H9 (cell line): Measurements from ENCODE around the gene LMTK2. TPM values are rescaled to one million over a fixed set of nuclear protein-coding genes. Genes with fewer than 3 reads are reported as not detected.

Source experiments
- DNase-seq: peaks from one replicate; pipeline ENCODE4 v3.0.0-alpha.2; 2017
- H2AFZ ChIP-seq: one replicate; pipeline ENCODE4 v1.6.1; 2013; ENCODE audit warnings: mild to moderate bottlenecking, low read length, control low read depth, moderate library complexity
- H2AK5ac ChIP-seq: 2 replicates; pipeline ENCODE4 v1.6.1; 2013; ENCODE audit warnings: low read length, control low read depth, mixed read lengths; ENCODE audit not compliant: insufficient read length
- H2BK120ac ChIP-seq: one replicate; pipeline ENCODE4 v1.6.1; 2013; ENCODE audit warnings: low read depth, mild to moderate bottlenecking, low read length, control low read depth, inconsistent platforms; ENCODE audit not compliant: poor library complexity, severe bottlenecking
- H2BK12ac ChIP-seq: 2 replicates; pipeline ENCODE4 v1.6.1; 2013; ENCODE audit warnings: low read length, control low read depth, mixed read lengths, low read depth; ENCODE audit not compliant: insufficient read length
- H2BK15ac ChIP-seq: 2 replicates; pipeline ENCODE4 v1.6.1; 2013; ENCODE audit warnings: low read depth, low read length, control low read depth
- H2BK20ac ChIP-seq: one replicate; pipeline ENCODE4 v1.6.1; 2013; ENCODE audit warnings: low read depth, mild to moderate bottlenecking, low read length, control low read depth, inconsistent platforms; ENCODE audit not compliant: poor library complexity, severe bottlenecking
- H2BK5ac ChIP-seq: 2 replicates; pipeline ENCODE4 v1.6.1; 2013; ENCODE audit warnings: low read length, control low read depth, mixed read lengths; ENCODE audit not compliant: insufficient read length
- H3K14ac ChIP-seq: 2 replicates; pipeline ENCODE4 v1.6.1; 2013; ENCODE audit warnings: low read length, control low read depth; ENCODE audit not compliant: insufficient read depth
- H3K18ac ChIP-seq: 2 replicates; pipeline ENCODE4 v1.6.1; 2013; ENCODE audit warnings: low read depth, mild to moderate bottlenecking, mixed read lengths, low read length, control low read depth; ENCODE audit not compliant: insufficient read length
- H3K23ac ChIP-seq: 2 replicates; pipeline ENCODE4 v1.6.1; 2013; ENCODE audit warnings: low read length, control low read depth, mixed read lengths, low read depth; ENCODE audit not compliant: insufficient read length
- H3K23me2 ChIP-seq: 2 replicates; pipeline ENCODE4 v1.6.1; 2013; ENCODE audit warnings: low read depth, mild to moderate bottlenecking, mixed read lengths, low read length, control low read depth; ENCODE audit not compliant: insufficient read length, poor library complexity, severe bottlenecking
- H3K27ac ChIP-seq: 2 replicates; pipeline ENCODE4 v1.5.1; 2013; ENCODE audit warnings: low read length, control low read depth, mixed read lengths, low read depth; ENCODE audit not compliant: insufficient read length
- H3K27me3 ChIP-seq: 2 replicates; pipeline ENCODE4 v1.6.1; 2013; ENCODE audit warnings: low read length, control low read depth, inconsistent platforms; ENCODE audit not compliant: insufficient read depth
- H3K4ac ChIP-seq: 2 replicates; pipeline ENCODE4 v1.6.1; 2013; ENCODE audit warnings: low read depth, mild to moderate bottlenecking, control low read depth, inconsistent platforms, low read length, moderate library complexity
- H3K4me1 ChIP-seq: 2 replicates; pipeline ENCODE4 v1.6.1; 2013; ENCODE audit warnings: low read length, control low read depth, inconsistent platforms; ENCODE audit not compliant: insufficient read depth
- H3K4me2 ChIP-seq: 2 replicates; pipeline ENCODE4 v1.6.1; 2013; ENCODE audit warnings: low read length, control low read depth, mixed read lengths; ENCODE audit not compliant: insufficient read length, insufficient read depth
- H3K56ac ChIP-seq: 2 replicates; pipeline ENCODE4 v1.6.1; 2013; ENCODE audit warnings: low read depth, mild to moderate bottlenecking, mixed read lengths, low read length, control low read depth; ENCODE audit not compliant: insufficient read length
- H3K79me1 ChIP-seq: 2 replicates; pipeline ENCODE4 v1.6.1; 2013; ENCODE audit warnings: low read depth, mild to moderate bottlenecking, moderate library complexity, low read length, control low read depth, inconsistent platforms; ENCODE audit not compliant: insufficient read depth, poor library complexity, severe bottlenecking
- H3K79me2 ChIP-seq: 2 replicates; pipeline ENCODE4 v1.6.1; 2013; ENCODE audit warnings: low read length, control low read depth, inconsistent platforms; ENCODE audit not compliant: insufficient read depth
- H3K9ac ChIP-seq: 2 replicates; pipeline ENCODE4 v1.6.1; 2013; ENCODE audit warnings: low read length, control low read depth, mixed read lengths; ENCODE audit not compliant: insufficient read length; ENCODE audit errors: extremely low read depth
- H3K9me3 ChIP-seq: one replicate; pipeline ENCODE4 v1.6.1; 2013; ENCODE audit warnings: low read depth, low read length, inconsistent platforms; ENCODE audit not compliant: control insufficient read depth
- H3T11ph ChIP-seq: one replicate; pipeline ENCODE4 v1.6.1; 2013; ENCODE audit warnings: mild to moderate bottlenecking, low read length, control low read depth, inconsistent platforms
- H4K20me1 ChIP-seq: one replicate; pipeline ENCODE4 v1.6.1; 2013; ENCODE audit not compliant: control insufficient read depth, insufficient read length, insufficient read depth
- H4K5ac ChIP-seq: 2 replicates; pipeline ENCODE4 v1.6.1; 2013; ENCODE audit warnings: low read depth, mild to moderate bottlenecking, mixed read lengths, low read length, control low read depth; ENCODE audit not compliant: insufficient read length
- H4K8ac ChIP-seq: replicated peaks from 2 replicates; pipeline ENCODE4 v1.6.1; 2013; ENCODE audit warnings: low read length, control low read depth, mixed read lengths, low read depth; ENCODE audit not compliant: insufficient read length
- H4K91ac ChIP-seq: 2 replicates; pipeline ENCODE4 v1.6.1; 2013; ENCODE audit warnings: low read depth, mild to moderate bottlenecking, moderate library complexity, mixed read lengths, low read length, control low read depth; ENCODE audit not compliant: insufficient read length
- H3K27ac Mint-ChIP-seq, 3 experiments: 2 replicates in 2 of 3; 3 replicates in 1 of 3; pipeline ENCODE4 v1.8.0; 2020 to 2021; ENCODE audit warnings: mixed read lengths in 3 of 3, mild to moderate bottlenecking in 1 of 3, moderate library complexity in 1 of 3
- H3K27me3 Mint-ChIP-seq: 2 replicates; pipeline ENCODE4 v1.8.0; 2021; ENCODE audit warnings: low read depth, mild to moderate bottlenecking, moderate library complexity, mixed read lengths
- H3K36me3 Mint-ChIP-seq, 3 experiments: 2 replicates in 2 of 3; 3 replicates in 1 of 3; pipeline ENCODE4 v1.8.0; 2020 to 2021; ENCODE audit warnings: low read depth in 3 of 3, mixed read lengths in 3 of 3; ENCODE audit not compliant: insufficient read depth in 1 of 3
- H3K4me1 Mint-ChIP-seq, 2 experiments: 2 replicates each; pipeline ENCODE4 v1.8.0; 2020; ENCODE audit warnings: mixed read lengths in 2 of 2
- H3K4me3 Mint-ChIP-seq, 2 experiments: 2 replicates in 1 of 2; 3 replicates in 1 of 2; pipeline ENCODE4 v1.8.0; 2020 to 2021; ENCODE audit warnings: mild to moderate bottlenecking in 2 of 2, mixed read lengths in 2 of 2, moderate library complexity in 1 of 2
- H3K9me3 Mint-ChIP-seq, 2 experiments: 2 replicates in 1 of 2; 3 replicates in 1 of 2; pipeline ENCODE4 v1.8.0; 2020; ENCODE audit warnings: mild to moderate bottlenecking in 2 of 2, mixed read lengths in 2 of 2, moderate library complexity in 1 of 2
- WGBS: extraction: QIAGEN DNeasy Blood & Tissue Kit; methylation state at CpG from one replicate; pipeline ENCODE4 v1.1.7; 2013; ENCODE audit warnings: missing lambda C conversion rate, low lambda C conversion rate, mixed read lengths; ENCODE audit not compliant: insufficient read length; ENCODE audit errors: extremely low coverage; 5-methylcytosine and 5-hydroxymethylcytosine counted together
- total RNA-seq: library from RNA; stranded (reverse); gene quantifications from 2 replicates; pipeline ENCODE4 v1.2.1, GENCODE V29; 2021
- TF ChIP-seq, protein P1 (sequence below): fragments of 200-600 bp; sonication (generic); conservative IDR thresholded peaks from 3 replicates; pipeline ENCODE4 v1.8.0; 2021; ENCODE audit warnings: antibody characterized with exemption, mild to moderate bottlenecking

LMTK2 gene
- total RNA-seq, 1 experiment from 2014 or later: 24.9 TPM

DNA sequence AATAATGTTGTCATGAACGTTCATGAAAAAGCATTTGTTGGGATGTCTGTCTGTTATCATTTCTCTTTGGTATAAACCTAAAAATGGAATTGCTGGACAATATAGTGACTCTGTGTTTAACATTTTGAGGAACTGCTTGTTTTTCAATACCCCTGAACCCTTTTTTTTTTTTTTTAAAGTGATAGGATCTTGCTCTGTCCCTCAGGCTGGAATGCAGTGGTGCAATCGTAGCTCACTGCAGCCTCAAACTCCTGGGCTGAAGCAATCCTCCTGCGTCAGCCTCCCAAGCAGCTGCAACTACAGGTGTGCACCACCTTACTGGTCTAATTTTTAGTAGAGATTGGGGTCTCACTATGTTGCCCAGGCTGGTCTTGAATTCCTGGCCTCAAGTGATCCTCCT, 15.1 kb upstream of the LMTK2 start:
- Histone ChIP-seq H3K14ac (no peak overlapping the region), H3K4ac (no peak overlapping the region), H3K23ac (no peak overlapping the region), H3K56ac (no peak overlapping the region), H3K79me1 (no peaks in the 10 kb centered on the region), H2AK5ac (no peak overlapping the region), H4K8ac (no peak overlapping the region), H3K23me2 (no peaks in the 10 kb centered on the region), H4K91ac (no peak overlapping the region), H3K4me1 (no peaks in the 10 kb centered on the region), H3K9ac (no peak overlapping the region), H2AFZ (no peak overlapping the region), H3K27me3 (no peaks in the 10 kb centered on the region), H3K79me2 (no peaks in the 10 kb centered on the region), H2BK5ac (no peak overlapping the region), H2BK12ac (no peak overlapping the region), H2BK20ac (no peak overlapping the region), H3K27ac (no peak overlapping the region), H3T11ph (no peak overlapping the region), H3K4me2 (no peak overlapping the region), H2BK15ac (no peak overlapping the region), H2BK120ac (no peak overlapping the region), H3K18ac (no peak overlapping the region), H4K20me1 (no peaks in the 10 kb centered on the region), H4K5ac (no peak overlapping the region), H3K9me3 (no peaks in the 10 kb centered on the region)
- H3K4me3 Mint-ChIP-seq: no peak overlapping the region
- whole genome bisulfite sequencing: no CpG with 5 or more reads among the region's 3 CpGs
- DNase-seq: no peak
- TF ChIP-seq, protein P1, sequence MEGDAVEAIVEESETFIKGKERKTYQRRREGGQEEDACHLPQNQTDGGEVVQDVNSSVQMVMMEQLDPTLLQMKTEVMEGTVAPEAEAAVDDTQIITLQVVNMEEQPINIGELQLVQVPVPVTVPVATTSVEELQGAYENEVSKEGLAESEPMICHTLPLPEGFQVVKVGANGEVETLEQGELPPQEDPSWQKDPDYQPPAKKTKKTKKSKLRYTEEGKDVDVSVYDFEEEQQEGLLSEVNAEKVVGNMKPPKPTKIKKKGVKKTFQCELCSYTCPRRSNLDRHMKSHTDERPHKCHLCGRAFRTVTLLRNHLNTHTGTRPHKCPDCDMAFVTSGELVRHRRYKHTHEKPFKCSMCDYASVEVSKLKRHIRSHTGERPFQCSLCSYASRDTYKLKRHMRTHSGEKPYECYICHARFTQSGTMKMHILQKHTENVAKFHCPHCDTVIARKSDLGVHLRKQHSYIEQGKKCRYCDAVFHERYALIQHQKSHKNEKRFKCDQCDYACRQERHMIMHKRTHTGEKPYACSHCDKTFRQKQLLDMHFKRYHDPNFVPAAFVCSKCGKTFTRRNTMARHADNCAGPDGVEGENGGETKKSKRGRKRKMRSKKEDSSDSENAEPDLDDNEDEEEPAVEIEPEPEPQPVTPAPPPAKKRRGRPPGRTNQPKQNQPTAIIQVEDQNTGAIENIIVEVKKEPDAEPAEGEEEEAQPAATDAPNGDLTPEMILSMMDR: no peak
- H3K9me3 Mint-ChIP-seq: peaks cover 9 to 14% of the 10 kb centered on the region in 2 experiments; a peak in 4 of 5 replicates
- no peaks in the 10 kb centered on the region; the same call in 1 of the 2 replicates for H3K27me3 Mint-ChIP-seq
- H3K27ac Mint-ChIP-seq: no peak overlapping the region
- H3K4me1 Mint-ChIP-seq: no peaks in the 10 kb centered on the region
- no peaks in the 10 kb centered on the region for H3K36me3 Mint-ChIP-seq
